Uterus (tissue), 2 donors: Measurements from ENCODE around the gene LMNTD1.

ENCODE experiments used
- CTCF ChIP-seq, 4 experiments: fragments of 200-600 bp in 2 of 4; fragments of 450-650 bp in 2 of 4; sonication (generic) in 2 of 4; IDR thresholded peaks; one replicate each; pipeline ENCODE4 v1.5.1; 2016 to 2019; ENCODE audit warnings: antibody characterized with exemption in 4 of 4, mild to moderate bottlenecking in 2 of 4, moderate library complexity in 1 of 4
- POLR2A ChIP-seq, 2 donors: fragments of 450-650 bp; IDR thresholded peaks; one replicate each; pipeline ENCODE4 v1.6.1; 2016; ENCODE audit warnings: antibody characterized with exemption in 2 of 2, mild to moderate bottlenecking in 1 of 2, moderate library complexity in 1 of 2

- TF ChIP-seq CTCF (IDR thresholded peaks at IDR 0.05) (no peak), POLR2A (IDR thresholded peaks at IDR 0.05) (no peak)
These were observed 41.3 kb upstream of the LMNTD1 start for GRCh38 chr12:25594376-25594775.
